Lung (tissue), 12 donors: ENCODE data around the gene PLCD1. TPM values are rescaled to one million over a fixed set of nuclear protein-coding genes. Genes with fewer than 3 reads are reported as not detected.

ENCODE experiments used
- ATAC-seq: fragments of 200-7000 bp; cut with Tn5 transposase; one replicate; pipeline ENCODE4 v1.9.1; 2020; ENCODE audit warnings: moderate number of reproducible peaks; ENCODE audit not compliant: insufficient read depth, low FRiP score
- DNase-seq, 3 donors: peaks; one replicate each; pipeline ENCODE4 v3.0.0-alpha.2; 2013 to 2017
- H3K27ac ChIP-seq, 2 donors: one replicate each; pipeline ENCODE4 v1.5.1; 2013; ENCODE audit warnings: mild to moderate bottlenecking in 2 of 2, moderate library complexity in 2 of 2, control low read depth in 1 of 2, inconsistent platforms in 1 of 2, low read depth in 1 of 2, low read length in 1 of 2
- H3K27me3 ChIP-seq, 3 donors: one replicate each; pipeline ENCODE4 v1.5.1; 2013; ENCODE audit warnings: low read length in 2 of 3; ENCODE audit not compliant: control insufficient read depth in 3 of 3, insufficient read depth in 3 of 3
- H3K36me3 ChIP-seq, 4 donors: one replicate each; pipeline ENCODE4 v1.5.1; 2013; ENCODE audit warnings: low read length in 4 of 4, mild to moderate bottlenecking in 1 of 4, moderate library complexity in 1 of 4; ENCODE audit not compliant: control insufficient read depth in 4 of 4, insufficient read depth in 4 of 4
- H3K4me1 ChIP-seq, 5 donors: one replicate each; pipeline ENCODE4 v1.5.1; 2013; ENCODE audit warnings: low read length in 5 of 5, mild to moderate bottlenecking in 2 of 5, moderate library complexity in 1 of 5; ENCODE audit not compliant: control insufficient read depth in 5 of 5, insufficient read depth in 5 of 5
- H3K4me3 ChIP-seq: one replicate; pipeline ENCODE4 v1.5.1; 2013; ENCODE audit warnings: mild to moderate bottlenecking, control low read depth, moderate library complexity
- H3K9ac ChIP-seq, 2 donors: one replicate each; pipeline ENCODE4 v1.5.1; 2013; ENCODE audit warnings: low read length in 2 of 2, control low read depth in 1 of 2; ENCODE audit not compliant: insufficient read depth in 1 of 2
- H3K9me3 ChIP-seq, 4 donors: one replicate each; pipeline ENCODE4 v1.5.1; 2013; ENCODE audit warnings: low read length in 3 of 4, mild to moderate bottlenecking in 1 of 4, moderate library complexity in 1 of 4; ENCODE audit not compliant: control insufficient read depth in 4 of 4, insufficient read depth in 3 of 4
- CTCF ChIP-seq: IDR thresholded peaks from 2 replicates; pipeline ENCODE4 v1.5.1; 2012; ENCODE audit warnings: mild to moderate bottlenecking; ENCODE audit errors: control extremely low read depth, extremely low read depth
- WGBS, 2 donors: extraction: QIAGEN DNeasy Blood & Tissue Kit; methylation state at CpG; one replicate each; pipeline ENCODE4 v1.1.7; 2013; 5-methylcytosine and 5-hydroxymethylcytosine counted together
- polyA plus RNA-seq, 2 donors: library from polyadenylated mRNA; stranded (reverse); fragments of 200-250 nt; gene quantifications; one replicate each; pipeline ENCODE4 v1.2.1, GENCODE V29; 2013
- total RNA-seq, 2 donors: library from RNA; depleted of rRNA in 1 of 2; stranded (reverse); fragments of >200 nt in 1 of 2; gene quantifications; one replicate each; pipeline ENCODE4 v1.2.1, GENCODE V29; 2014 to 2021
- donor health status: control.
- donor health status: control.
- donor health status: Bipolar disorder and iron deficiency.
- donor health status: healthy.
- donor health status: DM: yes; HTN: yes; CAD: no.

Gene PLCD1
- total and polyA plus RNA-seq, 4 donors = 16.9 to 55.3 (median 21.3) TPM

- Histone ChIP-seq H3K27ac (no peak overlapping the region), H3K36me3 (peaks cover 0 to 49% (median 24%) of the 10 kb centered on the region in 4 donors), H3K9ac (no peak overlapping the region), H3K4me1 (peaks cover 0 to 3% (median 0%) of the 10 kb centered on the region in 5 donors), H3K9me3 (no peaks in the 10 kb centered on the region), H3K27me3 (no peaks in the 10 kb centered on the region), H3K4me3 (no peak overlapping the region)
- WGBS, 2 donors = 91 to 92% methylated on average over 26 to 27 of the region's 27 CpGs
- no peak for TF ChIP-seq CTCF
- DNase-seq (no peak), ATAC-seq (no peak)
Observed at GRCh38 chr3:38009807-38010591, 19.4 kb downstream of the PLCD1 start.

GRCh38 chr3:38008971-38009580 lies 20.4 kb downstream of the PLCD1 start:
- Histone ChIP-seq H3K4me1 (peaks cover 0 to 5% (median 0%) of the 10 kb centered on the region in 5 donors), H3K4me3 (no peak overlapping the region), H3K9me3 (no peaks in the 10 kb centered on the region), H3K36me3 (peaks cover 0 to 49% (median 25%) of the 10 kb centered on the region in 4 donors), H3K9ac (no peak overlapping the region), H3K27me3 (no peaks in the 10 kb centered on the region), H3K27ac (no peak overlapping the region)
- no peak for DNase-seq
- WGBS, 2 donors = 87 to 89% methylated on average over 16 of the region's 16 CpGs
- no peak for ATAC-seq
- no peak for TF ChIP-seq CTCF

GRCh38 chr3:38008191-38008701 lies 21.2 kb downstream of the PLCD1 start:
- peaks cover 0 to 10% (median 3%) of the 10 kb centered on the region in 5 donors for H3K4me1 ChIP-seq
- no peaks in the 10 kb centered on the region for H3K9me3 ChIP-seq
- no peak for DNase-seq
- H3K4me3 ChIP-seq = no peak overlapping the region
- no peak for ATAC-seq
- H3K27me3 ChIP-seq = no peaks in the 10 kb centered on the region
- no peak overlapping the region for H3K9ac ChIP-seq
- TF ChIP-seq CTCF = no peak
- no peak overlapping the region for H3K27ac ChIP-seq
- 92 to 95% methylated on average over 19 of the region's 19 CpGs for WGBS, 2 donors
- peaks cover 0 to 49% (median 24%) of the 10 kb centered on the region in 4 donors for H3K36me3 ChIP-seq
